ENCODE results near the gene E2F3. TPM values are rescaled to one million over a fixed set of nuclear protein-coding genes. Genes with fewer than 3 reads are reported as not detected.

E2F3 gene
- total and polyA plus RNA-seq, 2 donors (not counting 3 experiments of a cell fraction or from before 2014, with no cell fraction given), result 8.6 to 22.0 TPM

DNA sequence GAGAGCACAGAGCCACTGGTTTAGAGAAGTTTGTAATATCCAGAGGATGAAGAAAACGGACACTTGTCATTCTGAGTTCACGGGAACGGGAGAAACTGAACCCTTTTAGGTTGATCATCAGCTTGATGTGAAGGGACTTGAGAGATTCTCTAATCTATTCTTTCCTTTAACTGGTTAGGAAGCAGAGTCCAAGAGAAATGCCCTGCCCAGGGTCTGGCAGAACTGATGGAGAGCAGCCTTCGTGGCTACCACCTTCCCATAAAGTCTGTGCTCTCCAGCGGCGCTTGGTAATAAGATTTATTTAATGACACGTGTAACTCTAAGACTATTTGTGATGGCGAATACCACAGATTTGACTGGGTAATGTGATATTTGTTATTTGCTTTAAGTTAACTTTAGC lies 36.0 kb downstream of the E2F3 start:
- no peak for FAIRE-seq
- intact Hi-C loops (cut with micrococcal nuclease), result no loop called here
- no peak overlapping the region for H3K9ac ChIP-seq (replicated peaks; ENCODE audit: extremely low read depth, insufficient read depth, low read length)
- no peak overlapping the region for H3K4me3 ChIP-seq (replicated peaks in 1 of 3; ENCODE audit: insufficient read depth in 1 of 3, low read depth in 1 of 3, low read length in 3 of 3)
- H3K4me1 ChIP-seq (ENCODE audit: control insufficient read depth, extremely low read depth, insufficient read depth, low read length), result no peaks in the 10 kb centered on the region
- CTCF ChIA-PET, result no interaction called here
- H3K9me1 ChIP-seq (replicated peaks; ENCODE audit: control insufficient read depth, extremely low read depth, insufficient read depth, low read length), result peaks cover 6% of the 10 kb centered on the region
- BruUV-seq (replicated peaks), result no TSS peak
- peaks cover 8% of the 10 kb centered on the region for H4K20me1 ChIP-seq (replicated peaks; ENCODE audit: control insufficient read depth, extremely low read depth, insufficient read depth, low read length)
- no peak overlapping the region for H3K4me2 ChIP-seq (ENCODE audit: insufficient read depth, low read length)
- TF ChIP-seq POLR2AphosphoS5 (IDR thresholded peaks at IDR 0.05; ENCODE audit: insufficient read depth, low read depth, low read length) (no peak), FOS (IDR thresholded peaks at IDR 0.05; ENCODE audit: borderline replicate concordance, insufficient read depth, low read length) (no peak), JUN (IDR thresholded peaks at IDR 0.05; ENCODE audit: borderline replicate concordance, insufficient read depth, insufficient read length, low read depth) (no peak), POLR2A (IDR thresholded peaks at IDR 0.05; ENCODE audit: low read depth, low read length) (no peak)
- TF ChIP-seq, protein P1, sequence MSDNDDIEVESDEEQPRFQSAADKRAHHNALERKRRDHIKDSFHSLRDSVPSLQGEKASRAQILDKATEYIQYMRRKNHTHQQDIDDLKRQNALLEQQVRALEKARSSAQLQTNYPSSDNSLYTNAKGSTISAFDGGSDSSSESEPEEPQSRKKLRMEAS (IDR thresholded peaks at IDR 0.05; ENCODE audit: insufficient read depth, insufficient read length), result no peak
- TF ChIP-seq, protein P2, sequence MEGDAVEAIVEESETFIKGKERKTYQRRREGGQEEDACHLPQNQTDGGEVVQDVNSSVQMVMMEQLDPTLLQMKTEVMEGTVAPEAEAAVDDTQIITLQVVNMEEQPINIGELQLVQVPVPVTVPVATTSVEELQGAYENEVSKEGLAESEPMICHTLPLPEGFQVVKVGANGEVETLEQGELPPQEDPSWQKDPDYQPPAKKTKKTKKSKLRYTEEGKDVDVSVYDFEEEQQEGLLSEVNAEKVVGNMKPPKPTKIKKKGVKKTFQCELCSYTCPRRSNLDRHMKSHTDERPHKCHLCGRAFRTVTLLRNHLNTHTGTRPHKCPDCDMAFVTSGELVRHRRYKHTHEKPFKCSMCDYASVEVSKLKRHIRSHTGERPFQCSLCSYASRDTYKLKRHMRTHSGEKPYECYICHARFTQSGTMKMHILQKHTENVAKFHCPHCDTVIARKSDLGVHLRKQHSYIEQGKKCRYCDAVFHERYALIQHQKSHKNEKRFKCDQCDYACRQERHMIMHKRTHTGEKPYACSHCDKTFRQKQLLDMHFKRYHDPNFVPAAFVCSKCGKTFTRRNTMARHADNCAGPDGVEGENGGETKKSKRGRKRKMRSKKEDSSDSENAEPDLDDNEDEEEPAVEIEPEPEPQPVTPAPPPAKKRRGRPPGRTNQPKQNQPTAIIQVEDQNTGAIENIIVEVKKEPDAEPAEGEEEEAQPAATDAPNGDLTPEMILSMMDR (IDR thresholded peaks at IDR 0.05; ENCODE audit: extremely low read depth in 1 of 2, insufficient read depth in 1 of 2, low read depth in 1 of 2, low read length in 2 of 2), result no peak
- no peak overlapping the region for H3K27ac ChIP-seq (ENCODE audit: insufficient read depth, low read depth, low read length)
- DNase-seq (ENCODE audit: low read depth, low spot score), result no peak
- H2AFZ ChIP-seq (ENCODE audit: low read depth, low read length), result no peak overlapping the region
- H3K79me2 ChIP-seq (ENCODE audit: control insufficient read depth, insufficient read depth, low read length), result peaks cover 80% of the 10 kb centered on the region
- no peaks in the 10 kb centered on the region for H3K9me3 ChIP-seq (replicated peaks; ENCODE audit: control insufficient read depth, insufficient read depth, low read length)
- H3K36me3 ChIP-seq (ENCODE audit: control insufficient read depth in 2 of 2, extremely low read depth in 1 of 2, insufficient read depth in 2 of 2, low read length in 2 of 2), result peaks cover 0 to 2% of the 10 kb centered on the region in 2 experiments
- POLR2A ChIA-PET, result no interaction called here
- dilution Hi-C loops (cut with MboI; ENCODE audit: extremely low pct_ligation_motif_present, low sequenced_read_pairs), result no loop called here
- no peaks in the 10 kb centered on the region for H3K27me3 ChIP-seq (ENCODE audit: control insufficient read depth in 2 of 2, insufficient read depth in 2 of 2, low read length in 2 of 2)
